GM18951 (cell line): ENCODE data around the gene TRAP1.
"Not testable (repeated sequence)": the region's sequence is repeated elsewhere in the genome, so short reads cannot be mapped to it uniquely, and the experiment has no call there.

ENCODE experiments used
- POLR2A ChIP-seq: IDR thresholded peaks from 4 replicates; pipeline ENCODE4 v1.6.1; 2011; ENCODE audit warnings: mild to moderate bottlenecking; ENCODE audit not compliant: insufficient read length, insufficient read depth; ENCODE audit errors: extremely low read depth
- in situ Hi-C: fragments of 300-500 bp; cut with MboI; formaldehyde crosslinking; loops from one replicate; pipeline ENCODE4 v1.12.0; 2022; ENCODE audit warnings: low sequenced_read_pairs, mixed read lengths, inconsistent platforms; ENCODE audit not compliant: unreplicated experiment

TRAP1 gene

DNA sequence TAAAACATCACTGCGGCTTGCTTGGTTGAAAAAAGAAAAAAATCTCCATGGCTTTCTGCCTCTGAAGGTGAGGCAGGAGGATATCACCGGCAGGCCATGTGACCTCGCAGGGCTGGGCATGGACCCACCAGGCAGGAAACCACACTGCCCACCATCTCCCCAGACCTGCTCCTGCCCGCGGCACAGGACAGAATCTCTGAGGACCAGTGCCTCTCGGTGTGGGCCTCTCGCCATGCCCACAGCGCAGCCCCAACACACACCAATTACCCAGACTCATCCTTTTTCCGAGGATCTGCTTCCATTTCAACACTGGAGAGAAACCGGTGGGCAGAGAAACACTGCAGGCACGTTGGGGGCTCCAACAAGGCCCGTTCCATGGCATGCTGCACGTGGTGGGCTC, 46.6 kb downstream of the TRAP1 start:
- in situ Hi-C loops, result no loop called here
- TF ChIP-seq POLR2A, result no peak

DNA sequence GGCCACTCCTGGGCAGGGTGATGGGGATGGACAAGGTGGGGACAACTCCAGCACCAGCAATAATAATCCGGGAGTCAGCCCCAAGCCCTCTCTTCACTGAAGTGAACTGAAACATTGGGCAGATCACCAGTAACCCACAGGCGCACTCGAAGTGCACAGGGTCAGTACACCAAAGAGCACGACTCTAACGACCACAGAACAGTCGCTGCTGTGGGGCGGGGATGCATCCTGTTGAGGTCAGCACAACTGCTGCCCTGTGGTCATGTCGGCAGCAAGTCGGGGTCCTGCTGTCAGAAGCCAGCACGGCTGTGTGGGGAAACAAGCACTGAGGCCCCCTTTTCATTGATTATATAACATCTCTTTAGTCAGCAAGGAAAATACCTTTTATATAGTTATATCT, 48.2 kb downstream of the TRAP1 start:
- no peak for TF ChIP-seq POLR2A
- in situ Hi-C loops, result no loop called here

DNA sequence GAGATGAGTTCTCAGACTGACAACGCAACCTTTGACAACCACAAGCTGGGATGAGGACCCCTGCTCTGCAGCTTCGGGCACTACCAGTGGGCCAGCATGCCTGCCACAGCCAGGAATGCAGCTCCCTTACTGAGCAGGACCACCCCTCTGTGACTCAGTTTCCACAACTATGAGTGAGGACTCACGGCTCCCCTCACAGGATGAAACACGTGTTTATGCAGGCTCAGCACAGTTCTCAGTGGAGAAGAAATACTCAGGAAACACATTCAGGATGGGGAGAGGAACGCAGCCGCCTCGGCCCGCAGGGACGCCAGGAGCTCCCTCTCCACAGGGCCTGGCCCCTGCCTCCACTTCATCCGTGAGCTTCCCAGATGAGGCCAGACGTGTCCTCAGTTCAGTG, 48.7 kb downstream of the TRAP1 start:
- in situ Hi-C loops, result no loop called here
- TF ChIP-seq POLR2A, result no peak

DNA sequence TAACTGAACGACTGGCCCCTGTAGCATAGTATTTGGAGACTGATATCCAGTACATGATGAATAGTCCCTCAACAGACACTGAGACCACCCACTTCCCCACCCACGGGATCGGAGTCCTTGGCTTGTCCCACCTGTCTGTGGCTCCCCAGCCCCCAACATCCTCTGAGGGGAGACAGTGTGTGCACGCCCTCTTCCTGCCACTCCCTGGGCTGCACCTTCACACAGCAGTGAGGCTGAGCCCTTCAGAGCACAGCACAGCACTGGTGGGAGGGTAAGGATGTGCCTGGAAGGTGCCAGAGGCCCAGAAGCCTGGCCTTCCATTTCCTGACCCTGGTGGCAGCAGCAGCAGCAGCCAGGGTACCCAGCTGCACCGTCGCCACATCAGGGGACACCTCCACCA, 51.8 kb downstream of the TRAP1 start:
- no peak for TF ChIP-seq POLR2A
- in situ Hi-C loops, result no loop called here

DNA sequence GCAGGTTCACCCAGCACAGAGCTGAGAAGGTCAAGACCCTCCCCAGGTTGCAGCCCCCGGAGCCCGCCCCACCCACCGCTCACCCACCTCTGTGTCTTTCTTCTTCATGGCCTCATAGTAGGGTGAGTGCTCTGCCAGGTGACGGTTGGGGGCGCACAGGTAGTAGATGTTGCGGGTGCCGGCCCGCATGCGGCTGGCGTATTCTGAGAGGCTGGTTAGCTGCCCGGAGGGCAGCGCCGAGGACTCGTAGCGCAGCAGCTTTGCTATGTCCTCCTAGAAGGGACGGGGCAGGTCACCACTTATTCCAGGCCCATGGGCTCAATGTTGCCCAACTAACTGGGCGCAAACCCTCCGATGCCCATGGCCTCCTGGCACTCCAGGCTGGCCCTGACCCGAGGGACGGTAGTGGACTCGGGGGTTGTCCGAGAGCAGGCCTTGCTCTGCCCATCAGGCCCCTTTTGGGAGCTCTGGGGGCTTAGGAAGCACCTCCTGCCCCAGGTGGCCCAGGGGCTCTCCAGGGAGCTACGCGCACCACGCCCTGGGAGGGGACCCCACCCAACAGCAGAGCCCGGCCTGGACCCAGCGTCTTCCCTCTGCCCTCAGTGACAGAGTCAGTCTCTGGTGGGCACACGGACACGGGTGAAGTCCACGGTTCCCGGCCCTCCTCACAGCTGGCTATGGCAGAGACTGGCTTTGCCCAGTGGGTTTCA, 53.0 kb downstream of the TRAP1 start:
- in situ Hi-C loops, result no loop called here
- no peak for TF ChIP-seq POLR2A

DNA sequence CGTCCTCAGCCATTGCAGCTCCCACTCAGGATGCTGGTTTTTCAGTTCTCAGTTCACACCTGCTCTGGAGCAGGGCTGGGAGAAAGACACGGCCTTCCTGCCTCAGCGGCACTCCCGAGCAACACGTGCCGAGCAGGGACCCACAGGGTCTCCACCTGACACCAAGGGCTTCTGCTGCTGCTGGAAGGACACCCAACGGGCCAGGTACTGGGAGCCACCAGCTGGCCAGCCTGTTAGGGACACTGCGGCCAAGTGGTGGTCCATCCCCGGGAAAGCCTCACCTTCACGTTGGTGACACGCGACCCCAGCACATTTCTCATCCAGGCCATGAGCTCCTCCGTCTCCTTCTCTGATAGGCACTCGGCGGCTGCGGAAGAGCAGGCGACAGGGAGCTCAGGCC, 54.7 kb downstream of the TRAP1 start:
- no peak for TF ChIP-seq POLR2A
- in situ Hi-C loops, result no loop called here

DNA sequence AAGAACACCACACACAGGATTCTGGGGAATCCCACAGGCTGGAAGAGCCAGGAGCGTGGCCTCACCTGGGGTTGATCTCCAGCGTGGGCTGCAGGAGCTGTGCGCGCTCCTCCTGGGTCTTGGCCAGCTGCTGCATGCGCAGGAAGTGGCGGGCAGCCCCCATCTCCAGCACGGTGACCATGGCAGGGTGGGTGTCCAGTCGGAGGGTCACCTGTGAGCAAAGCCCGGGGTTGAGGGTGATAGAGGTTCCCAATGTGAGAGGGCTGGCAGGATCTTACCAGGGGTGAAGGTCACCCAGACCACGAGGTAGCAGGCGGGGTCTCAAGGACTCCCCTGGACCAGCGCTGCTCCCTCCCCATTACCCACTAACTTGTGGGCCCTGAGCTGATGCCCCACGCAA, 55.4 kb downstream of the TRAP1 start:
- in situ Hi-C loops, result no loop called here
- no peak for TF ChIP-seq POLR2A

DNA sequence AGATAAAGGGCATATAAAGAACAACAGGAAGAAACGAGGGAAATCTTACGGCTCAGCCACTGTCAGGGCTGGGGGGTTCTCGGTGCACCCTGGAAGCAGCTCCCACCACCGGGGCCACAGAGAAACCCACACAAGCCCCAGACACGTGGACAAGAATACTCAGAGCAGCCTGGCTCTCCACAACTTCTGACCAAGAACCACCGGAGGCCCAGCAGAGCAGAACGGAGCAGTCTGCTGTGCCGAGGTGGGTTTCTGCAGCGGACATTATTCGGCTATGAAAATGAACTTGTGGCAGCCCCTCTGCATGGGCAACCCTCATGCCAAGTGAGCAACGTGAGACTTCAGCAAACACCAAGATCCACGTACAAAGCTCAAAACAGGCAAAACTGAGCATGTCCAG, 56.0 kb downstream of the TRAP1 start:
- in situ Hi-C loops, result no loop called here
- TF ChIP-seq POLR2A, result no peak

DNA sequence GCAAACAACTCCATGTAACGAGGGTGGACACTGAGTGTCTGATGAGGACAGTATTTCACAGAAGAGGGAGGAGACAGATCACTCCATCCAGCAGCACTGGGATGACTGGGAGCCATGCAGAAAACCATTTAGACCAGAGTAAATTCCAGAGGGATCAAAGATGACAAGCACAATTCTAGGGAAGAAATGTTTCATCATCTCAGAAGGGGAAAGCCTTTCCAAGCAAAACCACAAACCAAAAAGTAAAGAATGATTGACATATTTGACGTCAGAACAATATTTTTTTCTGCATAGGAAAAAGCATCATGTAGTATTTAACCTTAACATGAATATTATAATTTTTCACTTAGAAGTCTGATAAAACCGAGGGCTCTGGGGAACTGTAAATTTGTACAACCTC, 58.1 kb downstream of the TRAP1 start:
- in situ Hi-C loops, result no loop called here

DNA sequence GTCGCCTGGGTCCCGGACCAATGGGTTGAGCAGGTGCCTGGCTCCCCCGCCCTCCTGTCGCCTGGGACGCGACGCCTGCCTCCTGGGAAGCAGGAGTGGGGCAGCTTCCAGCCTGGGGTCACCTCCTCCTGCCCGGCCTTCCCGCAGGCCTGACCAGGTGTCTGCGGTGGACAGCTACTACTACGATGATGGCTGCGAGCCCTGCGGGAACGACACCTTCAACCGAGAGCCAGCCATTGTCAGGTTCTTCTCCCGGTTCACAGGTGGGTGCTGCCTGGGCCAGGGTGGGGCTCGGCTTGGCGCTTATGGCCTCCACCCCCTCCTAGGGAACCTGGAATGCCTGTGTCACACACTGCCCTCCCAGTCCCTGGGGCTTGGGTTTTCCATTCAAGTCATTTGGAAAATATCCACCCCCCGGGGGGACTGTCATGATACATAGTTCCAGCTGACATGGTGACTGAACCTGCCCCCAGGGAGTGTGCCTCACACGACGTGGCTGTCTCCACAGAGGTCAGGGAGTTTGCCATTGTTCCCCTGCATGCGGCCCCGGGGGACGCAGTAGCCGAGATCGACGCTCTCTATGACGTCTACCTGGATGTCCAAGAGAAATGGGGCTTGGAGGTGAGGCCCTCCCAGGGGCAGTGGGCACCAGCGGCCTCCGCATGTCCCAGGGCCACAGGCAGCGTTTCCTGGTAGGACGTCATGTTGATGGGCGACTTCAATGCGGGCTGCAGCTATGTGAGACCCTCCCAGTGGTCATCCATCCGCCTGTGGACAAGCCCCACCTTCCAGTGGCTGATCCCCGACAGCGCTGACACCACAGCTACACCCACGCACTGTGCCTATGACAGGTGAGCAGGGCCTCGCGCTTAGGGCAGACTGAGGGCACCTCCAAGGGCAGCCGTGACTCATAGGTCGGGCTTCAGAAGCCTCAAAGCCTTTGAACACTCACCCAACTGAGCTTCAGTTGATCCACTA, 60.5 kb downstream of the TRAP1 start:
- in situ Hi-C loops, result no loop called here
- TF ChIP-seq POLR2A, result no peak

More for the DNA sequence above, 58.1 kb downstream of the TRAP1 start:
- TF ChIP-seq POLR2A, result no peak

DNA sequence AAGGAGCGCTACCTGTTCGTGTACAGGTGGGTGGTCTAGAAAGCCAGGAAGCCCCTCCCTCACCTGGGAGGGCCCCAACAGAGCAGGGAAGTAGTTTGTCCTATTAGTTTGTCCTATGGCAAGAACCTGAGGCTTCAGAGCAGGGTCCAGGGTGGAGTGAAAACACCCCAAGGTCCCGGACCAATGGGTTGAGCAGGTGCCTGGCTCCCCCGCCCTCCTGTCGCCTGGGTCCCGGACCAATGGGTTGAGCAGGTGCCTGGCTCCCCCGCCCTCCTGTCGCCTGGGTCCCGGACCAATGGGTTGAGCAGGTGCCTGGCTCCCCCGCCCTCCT, 61.2 kb downstream of the TRAP1 start:
- in situ Hi-C loops, result not testable (repeated sequence)

DNA sequence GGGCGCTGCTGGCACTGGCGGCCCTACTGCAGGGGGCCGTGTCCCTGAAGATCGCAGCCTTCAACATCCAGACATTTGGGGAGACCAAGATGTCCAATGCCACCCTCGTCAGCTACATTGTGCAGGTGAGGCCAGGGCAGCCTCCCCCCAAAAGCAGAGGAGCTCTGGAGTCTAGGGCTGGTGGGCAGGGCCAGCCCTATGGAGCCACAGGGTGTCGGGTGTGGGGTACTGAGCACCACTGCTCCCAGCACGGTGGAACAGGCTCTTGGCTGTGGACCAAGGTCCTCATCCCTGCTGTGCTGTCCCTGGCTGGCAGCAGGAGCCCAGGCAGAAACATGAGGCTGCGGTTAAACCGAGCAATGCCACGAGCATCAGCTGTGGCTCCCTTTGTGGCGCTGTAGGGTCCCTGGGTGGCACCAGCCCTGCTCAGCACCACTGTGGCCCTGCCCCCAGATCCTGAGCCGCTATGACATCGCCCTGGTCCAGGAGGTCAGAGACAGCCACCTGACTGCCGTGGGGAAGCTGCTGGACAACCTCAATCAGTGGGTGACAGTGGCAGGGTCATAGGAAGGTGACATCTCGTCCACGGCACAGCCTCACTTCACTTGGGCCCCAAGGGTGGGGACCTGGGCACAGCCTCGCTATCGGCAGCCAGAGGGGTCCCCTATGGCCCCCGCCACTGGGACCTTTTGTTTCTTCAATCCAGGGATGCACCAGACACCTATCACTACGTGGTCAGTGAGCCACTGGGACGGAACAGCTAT, 61.7 kb downstream of the TRAP1 start:
- in situ Hi-C loops, result no loop called here
- no peak for TF ChIP-seq POLR2A

DNA sequence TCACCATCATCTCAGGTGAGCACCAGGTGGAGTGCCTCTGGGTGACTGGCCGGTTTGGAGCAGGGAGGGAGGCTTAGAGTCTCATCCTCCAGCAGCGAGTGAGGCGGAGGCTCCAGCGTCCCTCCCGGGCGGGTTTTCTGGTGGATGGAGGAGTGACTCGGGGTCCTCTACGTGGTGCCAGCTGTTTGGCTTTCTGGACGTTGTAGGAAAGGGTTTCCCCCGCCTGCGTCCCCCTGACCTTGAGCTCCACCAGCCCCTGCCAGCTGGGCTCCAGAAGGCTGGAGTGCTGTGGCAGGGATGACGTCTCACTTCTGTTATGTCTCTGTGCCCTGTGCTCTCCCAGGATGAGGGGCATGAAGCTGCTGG, 62.3 kb downstream of the TRAP1 start:
- in situ Hi-C loops, result no loop called here
- TF ChIP-seq POLR2A, result no peak
